H1 (cell line): ENCODE data around the gene RNPEPL1. TPM values are rescaled to one million over a fixed set of nuclear protein-coding genes. Genes with fewer than 3 reads are reported as not detected.

Experiments used
- CTCF ChIA-PET: fragments of 300-600 bp; sonication (Branson Sonifier 250); formaldehyde crosslinking; loops from one replicate; lab custom pipeline; 2021; ENCODE audit not compliant: partially characterized antibody; lab: Charles Lee
- POLR2A ChIA-PET: fragments of 300-600 bp; sonication (Branson Sonifier 250); formaldehyde crosslinking; loops from one replicate; lab custom pipeline; 2021; ENCODE audit warnings: inconsistent platforms; ENCODE audit not compliant: partially characterized antibody; lab: Charles Lee
- DNase-seq, 2 experiments: peaks; one replicate each; pipeline versions ENCODE4 v3.0.0 to v3.0.0-alpha.2; 2010 to 2022; ENCODE audit warnings: low spot score in 2 of 2, low read depth in 1 of 2, mixed read lengths in 1 of 2
- FAIRE-seq: peaks from 2 replicates; lab custom pipeline; 2011; peaks lifted over from hg19 to GRCh38; lab: Jason Lieb, UNC
- H2AFZ ChIP-seq: 2 replicates; pipeline ENCODE4 v1.8.1; 2012; ENCODE audit warnings: low read length, inconsistent platforms
- H2AK5ac ChIP-seq: 2 replicates; pipeline ENCODE4 v1.6.1; 2013; ENCODE audit warnings: low read depth, low read length
- H2BK120ac ChIP-seq: replicated peaks from 2 replicates; pipeline ENCODE3; 2013; ENCODE audit warnings: low read depth, low read length, inconsistent platforms
- H2BK12ac ChIP-seq: 2 replicates; pipeline ENCODE4 v1.6.1; 2013; ENCODE audit warnings: low read depth, low read length
- H2BK15ac ChIP-seq: 2 replicates; pipeline ENCODE4 v1.6.1; 2013; ENCODE audit warnings: low read length
- H2BK20ac ChIP-seq: 2 replicates; pipeline ENCODE4 v1.6.1; 2013; ENCODE audit warnings: low read length
- H2BK5ac ChIP-seq: 2 replicates; pipeline ENCODE4 v1.6.1; 2013; ENCODE audit warnings: low read depth, low read length
- H3K14ac ChIP-seq: 2 replicates; pipeline ENCODE4 v1.6.1; 2013; ENCODE audit warnings: inconsistent platforms; ENCODE audit not compliant: insufficient read length
- H3K18ac ChIP-seq: 2 replicates; pipeline ENCODE4 v1.6.1; 2013; ENCODE audit warnings: low read length; ENCODE audit errors: extremely low read depth
- H3K23ac ChIP-seq: 2 replicates; pipeline ENCODE4 v1.6.1; 2013; ENCODE audit warnings: inconsistent platforms; ENCODE audit not compliant: insufficient read length
- H3K23me2 ChIP-seq: 2 replicates; pipeline ENCODE4 v1.6.1; 2013; ENCODE audit warnings: low read depth, low read length
- H3K27ac ChIP-seq: 2 replicates; pipeline ENCODE4 v1.6.1; 2011; ENCODE audit warnings: low read depth, low read length, inconsistent platforms
- H3K27me3 ChIP-seq, 4 experiments: replicated peaks in 1 of 4; 1 replicate in 1 of 4; 2 replicates in 3 of 4; pipeline versions ENCODE4 v1.6.1 to v1.8.1; 2011 to 2013; ENCODE audit warnings: low read length in 3 of 4, mild to moderate bottlenecking in 3 of 4, inconsistent platforms in 2 of 4, mixed read lengths in 2 of 4, moderate library complexity in 1 of 4; ENCODE audit not compliant: control insufficient read depth in 3 of 4, insufficient read depth in 3 of 4; ENCODE audit errors: extremely low read depth in 1 of 4
- H3K36me3 ChIP-seq, 4 experiments: 2 replicates each; pipeline versions ENCODE4 v1.6.1 to v1.8.1; 2011 to 2013; ENCODE audit warnings: mild to moderate bottlenecking in 4 of 4, low read length in 3 of 4, moderate library complexity in 2 of 4, control low read depth in 1 of 4, inconsistent platforms in 1 of 4; ENCODE audit not compliant: insufficient read depth in 4 of 4, control insufficient read depth in 2 of 4
- H3K4ac ChIP-seq: replicated peaks from 2 replicates; pipeline ENCODE3; 2013; ENCODE audit warnings: low read length, low read depth, mixed read lengths, inconsistent platforms; ENCODE audit not compliant: insufficient read length
- H3K4me1 ChIP-seq, 4 experiments: replicated peaks in 1 of 4; 1 replicate in 1 of 4; 2 replicates in 3 of 4; pipeline versions ENCODE4 v1.6.1 to v1.8.1; 2011 to 2013; ENCODE audit warnings: low read length in 3 of 4, inconsistent platforms in 2 of 4, mixed read lengths in 1 of 4; ENCODE audit not compliant: insufficient read depth in 4 of 4, control insufficient read depth in 3 of 4
- H3K4me2 ChIP-seq, 2 experiments: 2 replicates each; pipeline versions ENCODE4 v1.6.1 to v1.8.1; 2011 to 2013; ENCODE audit warnings: low read depth in 2 of 2, low read length in 2 of 2, control low read depth in 1 of 2, inconsistent platforms in 1 of 2, mild to moderate bottlenecking in 1 of 2; ENCODE audit not compliant: insufficient read depth in 1 of 2
- H3K4me3 ChIP-seq, 4 experiments: fragments of 200-600, 300-600 bp in 1 of 4; sonication (generic), shearing (Covaris generic), sonication (Bioruptor Twin) in 1 of 4; 2 replicates each; pipeline versions ENCODE4 v1.5.1 to v1.8.1; 2011 to 2016; ENCODE audit warnings: low read length in 4 of 4, low read depth in 3 of 4, control low read depth in 2 of 4, inconsistent platforms in 2 of 4, mild to moderate bottlenecking in 2 of 4, mixed read lengths in 1 of 4, moderate library complexity in 1 of 4; ENCODE audit not compliant: insufficient read depth in 2 of 4; ENCODE audit errors: extremely low read depth in 1 of 4
- H3K56ac ChIP-seq: replicated peaks from 2 replicates; pipeline ENCODE3; 2013; ENCODE audit warnings: low read depth, mild to moderate bottlenecking, mixed read lengths, low read length, inconsistent platforms; ENCODE audit not compliant: insufficient read length
- H3K79me1 ChIP-seq: 2 replicates; pipeline ENCODE4 v1.6.1; 2013; ENCODE audit warnings: low read depth, low read length, control low read depth
- H3K79me2 ChIP-seq, 2 experiments: 2 replicates each; pipeline versions ENCODE4 v1.6.1 to v1.8.1; 2012 to 2013; ENCODE audit warnings: low read length in 2 of 2, mild to moderate bottlenecking in 2 of 2, inconsistent platforms in 1 of 2; ENCODE audit not compliant: insufficient read depth in 2 of 2, control insufficient read depth in 1 of 2
- H3K9ac ChIP-seq, 4 experiments: replicated peaks in 1 of 4; 1 replicate in 1 of 4; 2 replicates in 3 of 4; pipeline versions ENCODE4 v1.6.1 to v1.8.1; 2011 to 2013; ENCODE audit warnings: low read depth in 3 of 4, low read length in 3 of 4, control low read depth in 2 of 4, mild to moderate bottlenecking in 2 of 4, moderate library complexity in 2 of 4, inconsistent platforms in 1 of 4; ENCODE audit errors: extremely low read depth in 1 of 4
- H3K9me3 ChIP-seq, 2 experiments: 2 replicates each; pipeline versions ENCODE4 v1.6.1 to v1.8.1; 2012 to 2013; ENCODE audit warnings: mild to moderate bottlenecking in 2 of 2, moderate library complexity in 2 of 2, control low read depth in 1 of 2, inconsistent platforms in 1 of 2, low read depth in 1 of 2, low read length in 1 of 2, mixed read lengths in 1 of 2; ENCODE audit not compliant: insufficient read depth in 2 of 2
- H4K20me1 ChIP-seq, 2 experiments: replicated peaks in 1 of 2; 2 replicates each; pipeline versions ENCODE3 to v1.8.1; 2011 to 2013; ENCODE audit warnings: inconsistent platforms in 2 of 2, low read length in 2 of 2, mild to moderate bottlenecking in 1 of 2; ENCODE audit not compliant: insufficient read depth in 2 of 2, control insufficient read depth in 1 of 2
- H4K5ac ChIP-seq: 2 replicates; pipeline ENCODE4 v1.6.1; 2013; ENCODE audit warnings: low read length, low read depth, mixed read lengths, inconsistent platforms; ENCODE audit not compliant: insufficient read length
- H4K8ac ChIP-seq: 2 replicates; pipeline ENCODE4 v1.8.0; 2013; ENCODE audit warnings: mild to moderate bottlenecking, moderate library complexity, low read length, inconsistent platforms; ENCODE audit not compliant: insufficient read depth; ENCODE audit errors: extremely low read depth
- H4K91ac ChIP-seq: replicated peaks from 2 replicates; pipeline ENCODE3; 2013; ENCODE audit warnings: low read length, mixed read lengths, inconsistent platforms; ENCODE audit not compliant: insufficient read length
- ATF2 ChIP-seq: IDR thresholded peaks from 2 replicates; pipeline ENCODE4 v1.6.1; 2012; ENCODE audit warnings: low read length, inconsistent platforms
- BRCA1 ChIP-seq: IDR thresholded peaks from 2 replicates; pipeline ENCODE4 v1.6.1; 2012; ENCODE audit warnings: low read depth, low read length, improper control_type of control experiment
- CHD1 ChIP-seq: IDR thresholded peaks from 2 replicates; pipeline ENCODE4 v1.6.1; 2012; ENCODE audit warnings: low read depth, low read length, improper control_type of control experiment
- CHD2 ChIP-seq: IDR thresholded peaks from 2 replicates; pipeline ENCODE4 v1.6.1; 2012; ENCODE audit warnings: low read length, improper control_type of control experiment
- CTCF ChIP-seq, 3 experiments: IDR thresholded peaks; 1 replicate in 2 of 3; 2 replicates in 1 of 3; pipeline versions ENCODE4 v1.5.1 to v1.6.1; 2011; ENCODE audit warnings: low read length in 3 of 3, mild to moderate bottlenecking in 3 of 3, inconsistent platforms in 2 of 3, low read depth in 1 of 3, moderate library complexity in 1 of 3; ENCODE audit not compliant: insufficient read depth in 1 of 3; ENCODE audit errors: control extremely low read depth in 1 of 3
- NANOG ChIP-seq: IDR thresholded peaks from 2 replicates; pipeline ENCODE4 v1.6.1; 2011; ENCODE audit warnings: low read length, low read depth, mild to moderate bottlenecking, inconsistent platforms; ENCODE audit not compliant: insufficient read depth, poor library complexity, severe bottlenecking
- SP1 ChIP-seq: IDR thresholded peaks from 2 replicates; pipeline ENCODE4 v1.6.1; 2011; ENCODE audit warnings: low read depth, low read length
- SRF ChIP-seq: IDR thresholded peaks from 2 replicates; pipeline ENCODE4 v1.6.1; 2011; ENCODE audit warnings: mild to moderate bottlenecking, low read depth, low read length, moderate library complexity
- SUZ12 ChIP-seq: fragments of 200-600 bp; sonication (generic); IDR thresholded peaks from 2 replicates; pipeline ENCODE4 v1.6.1; 2012; ENCODE audit warnings: mild to moderate bottlenecking, inconsistent platforms, low read length, moderate library complexity, mixed read lengths
- TCF12 ChIP-seq: IDR thresholded peaks from 2 replicates; pipeline ENCODE4 v1.6.1; 2011; ENCODE audit warnings: low read depth, mild to moderate bottlenecking, low read length
- WGBS, 2 experiments: shearing (Covaris generic) in 1 of 2; methylation state at CpG; one replicate each; pipeline versions ENCODE4 v1.1.6 to v1.1.7; 2013 to 2015; ENCODE audit warnings: low lambda C conversion rate in 2 of 2, mixed read lengths in 2 of 2, inconsistent platforms in 1 of 2, low coverage in 1 of 2, missing lambda C conversion rate in 1 of 2; ENCODE audit not compliant: insufficient replicate concordance in 2 of 2, insufficient coverage in 1 of 2, insufficient read length in 1 of 2; ENCODE audit errors: extremely low coverage in 1 of 2, missing lambda C conversion rate in 1 of 2; 5-methylcytosine and 5-hydroxymethylcytosine counted together
- polyA plus RNA-seq, 7 experiments: library from polyadenylated mRNA; depleted of rRNA in 3 of 7; stranded (reverse) in 5 of 7; unstranded in 2 of 7; fragments of >200 nt in 5 of 7; fragments of 200-250 nt in 2 of 7; gene quantifications; 1 replicate in 5 of 7; 2 replicates in 1 of 7; 4 replicates in 1 of 7; pipeline versions ENCODE4 v1.2.1 to v1.2.3, GENCODE V29; 2011 to 2013; ENCODE audit warnings: missing spikeins in 2 of 7, mixed read lengths in 2 of 7
- total RNA-seq: library from RNA; stranded (reverse); fragmentation: NEBNext Ultra II Directional; extraction: Animal tissue kit (Norgen Biotek cat#: 25700); gene quantifications from 2 replicates; pipeline ENCODE4 v1.2.1, GENCODE V29; 2021

RNPEPL1 gene
- total and polyA plus RNA-seq, 2 of the 8 experiments (the other 6 are each of a cell fraction or from before 2014, with no cell fraction given), result 9.0 to 11.3 TPM

- Histone ChIP-seq H3K9ac (no peak overlapping the region), H2BK12ac (no peak overlapping the region), H3K56ac (no peak overlapping the region), H3K4me1 (peaks cover 0 to 5% (median 4%) of the 10 kb centered on the region in 4 experiments; a peak in 6 of 7 replicates), H3K27ac (no peak overlapping the region), H3K4me2 (no peak overlapping the region), H3K27me3 (peaks cover 9 to 18% (median 15%) of the 10 kb centered on the region in 4 experiments; a peak in 6 of 7 replicates), H2BK5ac (no peak overlapping the region), H2BK120ac (no peak overlapping the region), H2AFZ (no peak overlapping the region), H3K79me2 (no peaks in the 10 kb centered on the region), H4K5ac (no peak overlapping the region), H4K8ac (no peak overlapping the region), H3K23me2 (peaks cover 3% of the 10 kb centered on the region; the same call in 1 of the 2 replicates), H3K23ac (no peak overlapping the region), H3K18ac (no peak overlapping the region), H3K79me1 (no peaks in the 10 kb centered on the region), H2BK15ac (no peak overlapping the region), H2BK20ac (no peak overlapping the region), H3K14ac (no peak overlapping the region), H4K20me1 (peaks cover 5 to 16% of the 10 kb centered on the region in 2 experiments), H3K4ac (no peak overlapping the region), H3K9me3 (no peaks in the 10 kb centered on the region), H3K36me3 (no peaks in the 10 kb centered on the region), H2AK5ac (no peak overlapping the region), H4K91ac (no peak overlapping the region), H3K4me3 (no peak overlapping the region)
- DNase-seq, result no peak
- no peak for FAIRE-seq
- 78% methylated on average over 11 of the region's 20 CpGs; no CpG with 5 or more reads in 1 of the 2 experiments for WGBS, 2 experiments
- ChIA-PET POLR2A (interaction anchor here (1.4 to 1.5 kb wide), 2 partner anchors 10 to 12 kb away, joined by 3 to 4 read pairs; no protein-coding TSS in a partner anchor), CTCF (interaction anchor here (0.9 to 1.4 kb wide), 3 partner anchors 9 to 79 kb away, joined by 3 to 4 read pairs (median 3); partner anchors contain the start of gene CAPN10)
- TF ChIP-seq BRCA1, result no peak
- TF ChIP-seq NANOG, result no peak
- no peak for TF ChIP-seq CHD2
- TF ChIP-seq CHD1, result no peak
- no peak for TF ChIP-seq TCF12
- TF ChIP-seq ATF2, result no peak
- TF ChIP-seq SUZ12, result no peak
- TF ChIP-seq SP1, result no peak
- no peak for TF ChIP-seq CTCF (IDR thresholded peaks at IDR 0.05; ENCODE audit: control extremely low read depth in 1 of 3, insufficient read depth in 1 of 3, low read depth in 1 of 3, low read length in 3 of 3)
- TF ChIP-seq SRF, result no peak
Measured at GRCh38 chr2:240573071-240573515, 4.8 kb downstream of the RNPEPL1 start.
